ENCODE data around the gene RABGGTB. TPM values are rescaled to one million over a fixed set of nuclear protein-coding genes. Genes with fewer than 3 reads are reported as not detected.

The RABGGTB gene
- total RNA-seq, result 110 and 127 TPM in 2 replicates

DNA sequence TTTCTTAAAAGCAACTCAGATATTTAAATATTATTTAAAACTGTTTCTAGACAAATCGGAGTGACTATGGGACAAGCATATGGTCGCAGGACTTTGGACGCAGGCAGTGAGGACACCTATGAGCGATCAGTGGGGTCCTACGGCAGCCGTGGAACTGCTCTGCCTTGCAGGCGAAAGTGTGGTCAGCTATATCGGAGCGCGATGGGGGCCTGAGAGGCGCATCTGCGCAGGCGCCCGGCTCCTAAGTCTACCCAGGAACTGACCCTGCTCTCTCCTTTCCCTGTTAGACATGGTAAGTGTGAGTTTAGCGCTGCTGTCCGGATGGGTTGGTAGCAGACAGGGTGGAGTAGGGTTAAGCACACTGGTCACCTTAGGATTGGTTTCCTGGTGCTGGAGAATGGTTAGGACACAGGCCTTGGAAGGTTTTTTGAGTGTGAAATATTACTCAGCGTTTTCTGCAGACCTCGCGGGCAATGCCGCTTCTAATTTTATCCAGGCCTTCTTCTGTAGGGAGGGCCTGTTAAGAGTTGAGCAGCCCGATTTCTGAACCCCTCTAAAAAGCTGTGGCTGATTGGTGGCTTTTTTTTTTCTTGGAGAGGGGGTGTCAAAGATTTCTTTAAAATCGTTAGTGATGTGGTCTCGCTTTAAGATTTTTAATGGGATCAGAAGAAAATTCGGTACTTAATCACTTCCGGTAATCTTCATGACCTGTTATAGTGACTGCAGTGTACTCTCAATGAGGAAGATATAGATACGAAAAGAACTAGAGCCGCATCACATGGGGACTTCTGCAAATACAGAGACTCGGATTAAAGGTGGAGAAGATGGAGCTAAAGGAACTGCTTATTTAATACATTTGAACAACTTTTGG is at the start of gene RABGGTB:
Gene RABGGTB, plus strand, starts transcription at position 274 of the 871 bp plus-strand sequence. Its CDS starts 16 bp downstream, at position 290.

DNA sequence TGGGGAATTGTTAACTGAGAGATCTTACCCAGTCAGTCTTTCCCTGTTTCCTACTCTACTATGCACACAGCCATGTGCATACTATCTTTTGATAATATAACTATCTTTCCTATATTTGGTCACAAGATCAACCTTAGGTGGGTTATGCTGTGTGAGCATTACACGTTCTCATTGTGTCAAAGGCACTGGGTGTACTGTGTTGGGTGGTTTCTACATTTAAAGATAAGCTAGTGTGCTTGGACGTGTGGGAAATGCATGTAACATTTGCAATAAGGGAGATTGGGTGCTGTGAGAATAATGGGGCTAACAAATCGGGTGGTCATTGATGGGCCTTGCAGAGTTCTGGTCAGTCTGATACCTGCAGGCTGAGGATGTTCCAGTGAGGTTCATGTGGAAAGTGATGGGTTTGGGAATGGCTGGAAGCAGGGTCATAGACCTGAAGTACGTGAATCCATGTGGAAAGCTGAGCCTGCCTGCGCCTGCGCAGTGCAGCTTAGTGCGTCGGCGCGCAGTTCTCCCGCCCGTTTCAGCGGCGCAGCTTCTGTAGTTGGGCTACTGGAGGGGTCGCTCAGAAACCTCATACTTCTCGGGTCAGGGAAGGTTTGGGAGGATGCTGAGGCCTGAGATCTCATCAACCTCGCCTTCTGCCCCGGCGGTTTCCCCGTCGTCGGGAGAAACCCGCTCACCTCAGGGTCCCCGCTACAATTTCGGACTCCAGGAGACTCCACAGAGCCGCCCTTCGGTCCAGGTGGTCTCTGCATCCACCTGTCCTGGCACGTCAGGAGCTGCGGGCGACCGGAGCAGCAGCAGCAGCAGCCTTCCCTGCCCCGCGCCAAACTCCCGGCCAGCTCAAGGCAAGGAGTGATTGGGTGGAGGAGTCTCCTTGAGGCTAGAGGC is 10.6 kb downstream of the RABGGTB start, which contains the start of gene MSH4:
Gene MSH4, plus strand, starts transcription at position 507 of the 897 bp plus-strand sequence. Its CDS starts 104 bp downstream, at position 611.

Other genes with a start within 250 kb of the RABGGTB start
- 0.38 and 0.56 TPM in 2 replicates for gene SLC44A5, start 175.1 kb upstream of the RABGGTB start, total RNA-seq
- 19.2 and 39.5 TPM in 2 replicates for gene ACADM, start 61.5 kb upstream of the RABGGTB start, total RNA-seq
- gene MSH4, start 10.6 kb downstream of the RABGGTB start, total RNA-seq, result 0.38 and 1.4 TPM in 2 replicates
- not detected in 2 replicates for gene ASB17, start 146.1 kb downstream of the RABGGTB start, total RNA-seq

All from regular cardiac myocyte (primary cell).